GM12865 (cell line): Measurements from ENCODE around the gene TENM3.

Experiments
- DNase-seq: peaks from one replicate; pipeline ENCODE4 v3.0.0; 2010; ENCODE audit warnings: low read depth
- H3K4me3 ChIP-seq: 2 replicates; pipeline ENCODE4 v1.5.1; 2011; ENCODE audit warnings: mild to moderate bottlenecking, low read depth, low read length, control low read depth
- TF ChIP-seq, protein P1 (sequence below): IDR thresholded peaks from 2 replicates; pipeline ENCODE4 v1.5.1; 2011; ENCODE audit warnings: low read length, control low read depth, low read depth, inconsistent platforms; ENCODE audit not compliant: insufficient read depth; ENCODE audit errors: missing control alignments

Gene TENM3

DNA sequence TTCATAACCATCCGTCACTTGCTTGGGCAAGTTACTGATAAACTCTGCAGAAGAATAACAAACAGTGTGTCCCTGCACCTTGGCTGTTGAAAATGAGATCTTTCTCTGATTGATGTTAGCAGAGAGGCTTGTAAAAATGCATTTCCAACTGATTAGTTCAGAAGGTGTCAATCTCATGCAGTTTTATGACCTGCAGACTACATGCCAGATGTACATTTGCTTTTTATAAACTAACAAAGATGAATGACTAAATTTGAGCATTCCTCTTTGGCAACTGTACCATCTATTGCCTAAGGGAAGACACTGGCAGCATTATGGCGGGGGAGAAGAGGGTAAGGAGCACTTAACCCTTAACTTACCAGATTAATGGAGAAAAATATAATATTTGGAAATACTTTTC is 481.2 kb downstream of the TENM3 start:
- TF ChIP-seq, protein P1, sequence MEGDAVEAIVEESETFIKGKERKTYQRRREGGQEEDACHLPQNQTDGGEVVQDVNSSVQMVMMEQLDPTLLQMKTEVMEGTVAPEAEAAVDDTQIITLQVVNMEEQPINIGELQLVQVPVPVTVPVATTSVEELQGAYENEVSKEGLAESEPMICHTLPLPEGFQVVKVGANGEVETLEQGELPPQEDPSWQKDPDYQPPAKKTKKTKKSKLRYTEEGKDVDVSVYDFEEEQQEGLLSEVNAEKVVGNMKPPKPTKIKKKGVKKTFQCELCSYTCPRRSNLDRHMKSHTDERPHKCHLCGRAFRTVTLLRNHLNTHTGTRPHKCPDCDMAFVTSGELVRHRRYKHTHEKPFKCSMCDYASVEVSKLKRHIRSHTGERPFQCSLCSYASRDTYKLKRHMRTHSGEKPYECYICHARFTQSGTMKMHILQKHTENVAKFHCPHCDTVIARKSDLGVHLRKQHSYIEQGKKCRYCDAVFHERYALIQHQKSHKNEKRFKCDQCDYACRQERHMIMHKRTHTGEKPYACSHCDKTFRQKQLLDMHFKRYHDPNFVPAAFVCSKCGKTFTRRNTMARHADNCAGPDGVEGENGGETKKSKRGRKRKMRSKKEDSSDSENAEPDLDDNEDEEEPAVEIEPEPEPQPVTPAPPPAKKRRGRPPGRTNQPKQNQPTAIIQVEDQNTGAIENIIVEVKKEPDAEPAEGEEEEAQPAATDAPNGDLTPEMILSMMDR, result no peak
- H3K4me3 ChIP-seq, result no peak overlapping the region
- no peak for DNase-seq

DNA sequence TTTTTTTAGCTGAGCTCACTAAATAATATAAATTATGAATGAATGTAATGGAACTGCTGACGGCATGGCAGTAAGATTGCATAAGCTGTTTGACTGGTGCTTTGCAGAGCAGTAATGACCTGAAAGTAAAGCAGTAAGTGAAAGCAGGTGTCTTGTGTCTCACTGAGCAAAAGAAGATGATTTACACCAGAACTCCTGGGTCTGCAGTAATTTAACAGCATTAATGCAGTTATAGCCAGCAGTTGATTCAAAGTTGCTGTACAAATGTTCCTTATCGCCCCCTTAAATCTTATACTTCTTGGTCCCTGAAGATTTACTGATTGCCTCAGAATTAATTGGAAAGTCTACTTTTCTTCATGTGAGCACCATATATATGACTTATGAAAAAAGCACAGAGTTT is 486.3 kb downstream of the TENM3 start:
- no peak overlapping the region for H3K4me3 ChIP-seq
- no peak for DNase-seq
- TF ChIP-seq, protein P1, result no peak

DNA sequence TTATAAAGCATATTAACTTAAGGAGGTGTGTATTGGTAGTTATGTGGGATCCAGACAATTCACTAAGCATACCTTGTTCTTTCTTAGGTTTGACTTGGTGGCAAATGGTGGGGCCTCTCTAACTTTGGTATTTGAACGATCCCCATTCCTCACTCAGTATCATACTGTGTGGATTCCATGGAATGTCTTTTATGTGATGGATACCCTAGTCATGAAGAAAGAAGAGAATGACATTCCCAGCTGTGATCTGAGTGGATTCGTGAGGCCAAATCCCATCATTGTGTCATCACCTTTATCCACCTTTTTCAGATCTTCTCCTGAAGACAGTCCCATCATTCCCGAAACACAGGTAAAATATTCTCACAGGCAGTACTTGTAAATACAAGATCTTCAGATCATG is 487.6 kb downstream of the TENM3 start:
- DNase-seq, result no peak
- no peak overlapping the region for H3K4me3 ChIP-seq
- TF ChIP-seq, protein P1, result no peak

DNA sequence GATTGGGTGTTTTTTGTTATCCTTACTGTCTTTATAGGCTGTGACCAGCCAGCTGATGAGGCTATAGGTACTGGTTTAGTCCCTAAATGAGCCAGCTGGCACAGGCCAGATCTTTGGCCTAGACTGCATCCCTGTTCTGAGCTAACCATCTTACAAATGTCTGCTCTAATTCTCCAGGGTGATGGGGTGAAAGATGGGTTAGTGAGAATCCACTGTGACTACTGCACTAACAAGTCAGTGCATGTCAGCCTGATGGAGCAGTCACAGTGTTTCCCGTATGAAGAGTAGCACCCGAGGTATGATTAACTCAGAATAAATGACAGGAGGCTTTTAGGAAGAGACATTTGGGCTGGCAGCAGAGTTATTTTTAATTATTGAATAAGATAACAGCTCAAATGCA is 493.0 kb downstream of the TENM3 start:
- H3K4me3 ChIP-seq, result no peak overlapping the region
- no peak for DNase-seq
- TF ChIP-seq, protein P1, result no peak

DNA sequence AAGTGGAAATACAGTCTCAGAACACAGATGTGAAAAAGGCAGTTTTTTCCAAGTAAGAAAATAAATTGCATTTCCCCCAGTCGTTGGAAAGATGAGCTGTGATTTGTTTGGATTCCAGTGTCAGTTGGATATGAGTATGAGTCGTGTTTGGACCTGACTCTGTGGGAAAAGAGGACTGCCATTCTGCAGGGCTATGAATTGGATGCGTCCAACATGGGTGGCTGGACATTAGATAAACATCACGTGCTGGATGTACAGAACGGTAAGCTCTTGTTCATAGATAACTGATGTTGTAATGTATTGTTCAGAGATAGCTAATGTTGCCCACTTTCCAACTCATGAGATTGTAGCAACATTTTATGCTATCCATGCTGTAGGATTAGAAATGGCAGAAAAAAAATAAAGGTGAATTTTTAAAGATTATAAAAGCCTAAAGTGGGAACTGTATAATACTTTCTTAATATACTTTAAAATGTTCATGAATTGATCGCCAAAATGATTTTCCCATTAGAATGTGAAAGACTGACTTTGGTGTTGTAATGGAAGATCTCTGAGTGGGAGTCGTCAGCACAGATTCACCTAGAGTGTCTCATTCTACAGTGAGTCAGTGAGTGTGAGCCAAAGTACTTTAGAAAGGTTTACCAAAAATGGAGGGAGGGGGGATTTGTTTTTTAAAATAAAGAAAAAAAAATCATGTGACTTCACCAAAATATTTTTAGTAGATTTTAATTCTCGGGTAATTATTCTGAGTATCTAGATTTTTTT is 495.3 kb downstream of the TENM3 start:
- TF ChIP-seq, protein P1, result no peak
- no peak overlapping the region for H3K4me3 ChIP-seq
- DNase-seq, result no peak

DNA sequence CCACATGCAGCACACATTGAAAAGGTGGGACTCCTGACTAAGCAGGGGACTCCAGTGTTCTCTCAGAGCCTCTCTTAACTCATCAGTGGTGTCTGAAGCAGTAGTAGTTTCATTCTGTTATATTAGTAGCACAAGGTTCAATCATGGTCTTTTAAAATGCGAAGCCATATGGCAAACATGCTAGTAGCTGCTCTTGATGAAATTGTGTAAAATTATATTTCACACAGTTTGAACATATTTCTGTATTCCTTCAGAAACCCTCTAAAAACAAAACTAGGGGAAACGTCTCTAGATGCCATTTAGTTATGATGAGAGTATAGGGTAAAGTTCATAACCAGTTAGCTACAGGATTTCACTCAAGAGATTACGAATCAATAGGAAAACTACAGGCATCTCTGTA is 497.1 kb downstream of the TENM3 start:
- TF ChIP-seq, protein P1, result no peak
- no peak for DNase-seq
- H3K4me3 ChIP-seq, result no peak overlapping the region

DNA sequence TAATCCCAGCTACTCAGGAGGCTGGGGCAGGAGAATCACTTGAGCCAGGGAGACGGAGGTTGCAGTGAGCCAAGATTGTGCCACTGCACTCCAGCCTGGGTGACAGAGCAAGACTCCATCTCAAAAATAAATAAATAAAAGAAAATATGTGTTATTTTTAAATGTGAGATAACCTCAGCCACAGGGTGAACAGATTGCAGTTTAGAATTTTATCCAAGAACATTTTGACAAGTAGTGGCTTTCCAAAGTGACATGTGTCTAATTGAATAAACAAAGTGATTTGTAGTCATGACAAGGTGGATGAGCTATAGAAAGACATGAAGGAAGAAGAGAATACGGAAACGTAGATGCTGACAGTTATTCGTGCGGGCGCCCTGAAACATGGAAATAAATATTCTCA is 497.9 kb downstream of the TENM3 start:
- no peak for DNase-seq
- H3K4me3 ChIP-seq, result no peak overlapping the region
- TF ChIP-seq, protein P1, result no peak
